Kasumi-1 (cell line): ENCODE data around the gene CLEC17A.
"Not testable (repeated sequence)": the region's sequence is repeated elsewhere in the genome, so short reads cannot be mapped to it uniquely, and the experiment has no call there.

Experiments used
- DNase-seq, 2 experiments: peaks; one replicate each; lab custom pipeline; 2025; lab: John Stamatoyannopoulos, UW

The CLEC17A gene

GRCh38 chr19:14580623-14581237 lies 2.2 kb upstream of the CLEC17A start:
- DNase-seq, result no peak

GRCh38 chr19:14584372-14584771 lies 1.5 kb downstream of the CLEC17A start:
- DNase-seq, result not testable (repeated sequence)

GRCh38 chr19:14585187-14585586 lies 2.3 kb downstream of the CLEC17A start:
- not testable (repeated sequence) for DNase-seq

GRCh38 chr19:14589433-14589832 lies 6.5 kb downstream of the CLEC17A start:
- not testable (repeated sequence) for DNase-seq

GRCh38 chr19:14595558-14595957 lies 12.7 kb downstream of the CLEC17A start:
- DNase-seq, result no peak

- DNase-seq, result no peak
Measured at GRCh38 chr19:14599548-14600147, 16.8 kb downstream of the CLEC17A start.

GRCh38 chr19:14603990-14604387 lies 21.1 kb downstream of the CLEC17A start:
- no peak for DNase-seq

- no peak for DNase-seq
Measured at GRCh38 chr19:14606627-14607026, 23.7 kb downstream of the CLEC17A start.

GRCh38 chr19:14611051-14611450 lies 28.2 kb downstream of the CLEC17A start:
- peak; percentile 26 to 49 for DNase-seq

- DNase-seq, result not testable (repeated sequence)
Measured at GRCh38 chr19:14612242-14612641, 29.4 kb downstream of the CLEC17A start.

- DNase-seq, result no peak
Measured at GRCh38 chr19:14612657-14613056, 29.8 kb downstream of the CLEC17A start.

- DNase-seq, result not testable (repeated sequence)
Measured at GRCh38 chr19:14613399-14614098, 30.7 kb downstream of the CLEC17A start.

GRCh38 chr19:14614099-14614412 lies 31.2 kb downstream of the CLEC17A start:
- DNase-seq, result peak; percentile 91 to 92

- DNase-seq, result no peak
Measured at GRCh38 chr19:14615623-14616022, 32.7 kb downstream of the CLEC17A start.

- DNase-seq, result no peak
Measured at GRCh38 chr19:14616407-14616806, 33.5 kb downstream of the CLEC17A start.

- no peak for DNase-seq
Measured at GRCh38 chr19:14619404-14619803, 36.5 kb downstream of the CLEC17A start.

- DNase-seq, result not testable (repeated sequence)
Measured at GRCh38 chr19:14624491-14624890, 41.6 kb downstream of the CLEC17A start.

- no peak for DNase-seq
Measured at GRCh38 chr19:14629557-14629956, 46.7 kb downstream of the CLEC17A start.

- DNase-seq, result peak; percentile 39 to 43
Measured at GRCh38 chr19:14632286-14632685, 49.4 kb downstream of the CLEC17A start.

- no peak for DNase-seq
Measured at GRCh38 chr19:14639536-14640277, 56.8 kb downstream of the CLEC17A start.

GRCh38 chr19:14648506-14648905 lies 65.6 kb downstream of the CLEC17A start:
- no peak for DNase-seq

- no peak for DNase-seq
Measured at GRCh38 chr19:14649020-14649419, 66.1 kb downstream of the CLEC17A start.

GRCh38 chr19:14650161-14650560 lies 67.3 kb downstream of the CLEC17A start:
- DNase-seq, result no peak
